M059J (cell line): Measurements from ENCODE around the gene ZBTB7A. TPM values are rescaled to one million over a fixed set of nuclear protein-coding genes. Genes with fewer than 3 reads are reported as not detected.
"Not testable (repeated sequence)": the region's sequence is repeated elsewhere in the genome, so short reads cannot be mapped to it uniquely, and the experiment has no call there.

Experiments used
- DNase-seq: peaks from one replicate; pipeline ENCODE4 v3.0.0-alpha.2; 2012; ENCODE audit warnings: low read depth
- total RNA-seq: library from RNA; depleted of rRNA; stranded (reverse); fragments of >200 nt; shearing (Covaris generic); gene quantifications from 2 replicates; pipeline ENCODE4 v1.2.3, GENCODE V29; 2014

Gene ZBTB7A
- total RNA-seq, 1 experiment from 2014 or later, result 17.7 TPM

DNA sequence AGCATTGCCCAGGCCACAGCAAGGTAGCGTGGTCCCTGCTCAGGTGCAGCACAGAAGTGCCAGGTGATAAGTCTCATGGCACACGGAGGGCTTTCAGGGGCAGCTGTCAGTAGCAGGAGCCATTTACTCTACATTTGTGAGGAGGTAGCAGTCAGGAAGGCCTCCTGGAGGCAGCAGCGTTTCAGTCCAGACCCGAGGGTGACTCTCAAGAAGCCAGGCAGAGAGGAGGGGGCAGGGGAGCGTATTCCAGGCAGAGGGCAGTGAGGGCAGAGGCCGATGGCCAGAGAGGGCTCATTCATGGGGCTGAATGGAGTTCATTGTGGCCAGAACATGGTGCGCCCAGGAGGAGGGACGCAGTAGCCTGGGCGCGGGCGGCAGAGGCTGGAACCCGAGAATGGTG, 50.2 kb downstream of the ZBTB7A start:
- no peak for DNase-seq

DNA sequence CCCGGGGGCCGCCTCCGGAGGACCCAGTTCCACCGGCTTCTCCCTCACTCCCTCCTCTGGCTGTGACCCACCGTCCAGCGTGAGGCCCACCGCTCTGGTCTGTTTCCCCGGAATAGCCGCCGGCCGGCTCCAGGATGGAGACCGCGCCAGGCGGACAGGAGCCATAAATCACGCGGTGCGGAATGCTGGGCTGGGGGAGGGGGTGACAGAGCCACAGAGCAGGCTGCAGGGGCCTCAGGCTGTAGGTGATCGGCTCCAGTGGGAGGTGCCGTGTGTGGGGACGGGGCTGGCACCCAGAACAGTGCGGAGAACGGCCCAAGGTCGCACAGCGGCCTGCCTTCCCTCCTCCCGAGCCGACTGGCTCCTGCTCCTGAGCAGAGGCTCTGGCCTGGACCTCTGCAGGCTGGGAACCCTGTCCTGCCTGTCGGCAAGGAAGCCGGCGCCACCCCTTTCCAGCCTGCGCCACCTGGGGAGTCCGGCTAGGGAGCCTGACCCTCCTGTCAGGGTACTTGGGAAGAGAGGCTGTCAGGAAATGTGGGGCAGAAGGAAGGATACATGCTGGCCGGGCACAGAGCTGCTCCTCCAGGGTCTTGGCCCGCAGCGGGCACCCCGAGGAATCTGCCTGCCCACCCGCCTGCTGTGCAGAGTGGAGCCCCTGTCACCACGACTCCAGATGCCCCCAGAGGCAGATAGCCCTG, 50.8 kb downstream of the ZBTB7A start:
- no peak for DNase-seq

DNA sequence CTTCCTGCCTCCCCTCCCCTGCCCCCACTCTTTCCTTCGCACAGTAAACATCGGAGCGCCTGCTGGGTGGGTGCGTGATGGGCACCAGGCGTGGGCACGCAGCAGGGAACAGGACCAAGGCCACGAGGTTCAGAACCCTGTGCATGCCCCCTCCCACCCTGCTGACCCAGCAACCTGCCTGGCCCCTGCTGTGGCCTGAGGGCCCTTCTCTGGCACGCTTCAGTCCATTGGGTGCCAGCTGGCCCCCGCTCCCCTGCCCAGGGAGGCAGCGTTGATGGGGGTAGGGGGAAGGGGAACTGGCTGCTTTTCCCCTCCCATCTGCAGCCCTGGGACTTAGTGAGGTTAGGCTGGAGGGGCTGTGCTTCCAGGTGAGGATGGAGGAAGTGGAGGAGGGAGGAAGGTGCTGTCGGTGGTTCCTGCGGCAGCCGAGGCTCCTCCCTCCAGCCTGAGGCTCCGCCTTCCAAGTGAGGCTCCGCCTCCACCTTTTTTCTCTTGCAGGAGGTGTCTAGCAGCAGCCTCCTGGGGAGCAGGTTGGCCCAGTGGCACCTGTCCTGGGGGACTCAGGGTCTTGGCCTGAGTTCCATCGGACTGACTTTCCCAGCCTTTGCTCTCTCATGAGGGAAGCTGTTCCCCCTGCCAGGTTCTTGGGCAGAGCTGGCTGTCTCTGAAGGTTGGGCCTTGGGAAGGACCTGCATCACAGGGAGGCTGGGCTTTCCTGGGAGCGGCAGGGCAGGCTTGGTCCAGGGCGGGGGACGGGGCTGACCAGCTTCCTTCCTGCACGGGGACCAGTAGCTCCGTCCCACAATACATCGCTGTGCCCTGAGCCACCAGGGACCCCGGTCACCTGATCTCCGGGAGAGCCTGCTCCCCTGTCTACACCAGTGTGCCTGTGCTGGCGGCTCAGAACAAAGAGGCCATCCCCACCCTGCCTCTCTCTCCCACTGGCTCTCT, 51.9 kb downstream of the ZBTB7A start:
- DNase-seq, result no peak

DNA sequence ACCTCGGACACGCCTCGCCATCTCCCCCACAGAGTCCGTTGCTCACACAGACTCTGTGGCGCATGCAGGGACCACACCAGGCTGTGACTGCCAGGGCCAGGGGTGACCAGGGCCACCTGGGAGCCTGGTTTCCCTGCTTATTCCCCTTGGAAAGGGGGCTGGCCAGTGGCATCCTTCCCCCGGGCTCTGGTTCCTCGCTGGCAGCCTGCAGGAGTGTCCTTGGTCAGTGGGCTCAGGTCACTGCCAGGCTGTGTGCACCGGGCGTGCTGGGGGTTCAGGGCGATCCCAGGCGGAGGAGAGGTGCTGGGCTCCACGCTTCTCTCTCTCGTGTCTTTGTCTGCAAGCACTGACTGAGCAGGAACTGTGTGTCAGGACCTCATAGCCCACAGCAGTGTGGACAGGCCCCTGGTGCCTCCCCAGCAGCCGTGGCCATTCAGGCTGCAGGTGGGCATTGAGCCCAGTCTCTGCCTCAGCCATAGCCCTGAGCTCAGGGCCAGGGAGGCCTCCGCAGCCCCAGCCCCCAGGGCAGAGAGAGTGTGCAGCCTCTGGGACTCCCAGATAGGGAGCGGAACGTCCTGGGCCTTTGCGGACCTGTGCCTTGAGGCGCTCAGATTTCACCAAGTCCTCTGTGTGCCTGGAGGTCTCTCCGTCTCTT, 52.7 kb downstream of the ZBTB7A start:
- DNase-seq, result no peak

DNA sequence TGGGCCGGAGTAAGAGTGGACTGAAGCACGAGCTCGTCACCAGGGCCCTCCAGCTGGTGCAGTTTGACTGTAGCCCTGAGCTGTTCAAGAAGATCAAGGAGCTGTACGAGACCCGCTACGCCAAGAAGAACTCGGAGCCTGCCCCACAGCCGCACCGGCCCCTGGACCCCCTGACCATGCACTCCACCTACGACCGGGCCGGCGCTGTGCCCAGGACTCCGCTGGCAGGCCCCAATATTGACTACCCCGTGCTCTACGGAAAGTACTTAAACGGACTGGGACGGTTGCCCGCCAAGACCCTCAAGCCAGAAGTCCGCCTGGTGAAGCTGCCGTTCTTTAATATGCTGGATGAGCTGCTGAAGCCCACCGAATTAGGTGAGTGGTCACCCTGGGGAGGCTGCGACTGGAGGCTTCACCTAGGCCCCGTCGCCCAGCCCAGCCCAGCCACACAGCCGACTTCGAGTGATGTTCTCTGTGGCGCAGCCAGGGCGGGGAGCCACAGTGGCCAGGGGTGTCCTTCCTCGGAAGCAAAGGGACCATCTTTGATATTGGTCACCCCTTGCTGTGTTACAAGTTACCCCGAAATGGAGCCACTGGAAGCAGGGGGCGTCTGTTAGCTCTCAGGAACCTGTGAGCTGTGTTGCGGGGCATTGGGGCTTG, 53.6 kb downstream of the ZBTB7A start:
- DNase-seq, result no peak

DNA sequence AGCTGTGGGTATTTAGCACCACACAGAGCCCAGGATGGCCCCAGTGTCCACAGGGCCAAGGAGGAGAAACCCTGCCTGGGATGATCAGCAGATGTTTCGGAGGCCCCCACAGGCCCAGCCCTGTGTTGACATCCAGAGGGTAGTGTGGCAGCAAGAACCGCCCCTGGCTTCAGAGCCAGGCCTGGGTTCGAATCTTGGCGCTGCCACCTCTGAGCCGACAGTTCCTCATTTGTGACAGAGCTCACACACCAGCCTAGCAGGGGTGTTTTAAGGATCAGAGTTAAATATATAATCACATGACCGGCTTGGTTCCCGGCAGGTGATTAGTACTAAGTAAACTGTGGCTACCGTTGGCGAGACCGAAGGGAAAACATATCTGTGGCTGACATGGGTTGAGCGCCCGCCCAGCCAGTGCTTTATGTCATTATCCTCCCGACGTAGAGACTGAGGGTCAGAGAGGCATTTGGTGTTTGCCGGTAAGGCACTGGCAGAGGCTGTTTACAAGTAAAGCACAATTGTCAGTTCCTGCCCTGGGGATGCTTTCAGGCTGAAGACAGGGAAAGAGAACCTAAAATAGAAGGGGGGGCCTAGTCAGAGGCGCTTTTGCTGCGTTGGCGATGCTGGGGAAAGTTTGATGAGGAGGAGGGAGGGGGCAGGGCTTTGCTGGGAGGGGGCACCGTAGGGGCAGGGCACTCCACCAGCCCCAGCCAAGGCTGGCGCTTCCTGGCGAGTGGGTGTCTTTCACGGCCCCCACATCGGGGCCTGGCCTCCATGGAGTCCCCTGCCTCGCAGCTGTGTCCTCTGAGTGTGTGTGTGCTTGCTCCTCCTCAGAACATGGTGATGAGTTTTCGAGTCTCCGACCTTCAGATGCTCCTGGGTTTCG, 54.4 kb downstream of the ZBTB7A start:
- no peak for DNase-seq

DNA sequence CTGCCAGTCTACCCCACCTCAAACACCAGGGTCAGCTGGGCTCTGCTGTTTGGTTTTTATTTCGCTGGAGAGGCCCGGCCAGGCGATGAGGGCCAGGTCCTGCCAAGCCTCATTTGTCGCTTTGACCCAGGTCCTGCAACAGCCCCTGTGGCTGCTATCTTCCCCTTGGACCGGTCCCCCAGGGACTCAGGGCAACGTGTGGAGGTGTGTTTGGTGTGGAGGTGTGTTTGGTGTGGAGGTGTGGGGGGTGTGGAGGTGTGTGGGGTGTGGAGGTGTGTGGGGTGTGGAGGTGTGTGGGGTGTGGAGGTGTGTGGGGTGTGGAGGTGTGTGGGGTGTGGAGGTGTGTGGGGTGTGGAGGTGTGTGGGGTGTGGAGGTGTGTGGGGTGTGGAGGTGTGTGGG, 55.3 kb downstream of the ZBTB7A start:
- not testable (repeated sequence) for DNase-seq

DNA sequence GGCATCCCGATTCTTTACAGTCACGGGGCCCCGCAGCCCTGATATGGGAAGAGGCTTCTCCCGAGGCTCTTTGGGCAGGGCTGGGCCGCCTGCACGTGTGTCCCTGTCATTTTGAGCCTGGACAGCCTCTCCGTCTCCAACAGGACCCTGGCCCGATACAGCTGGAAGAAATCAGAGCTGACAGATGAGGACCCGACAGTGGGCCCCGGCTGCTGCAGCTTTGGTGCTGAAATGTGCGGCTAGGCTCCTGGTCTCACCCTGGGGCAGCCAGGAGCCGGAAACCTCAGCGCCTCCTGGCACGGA, 55.9 kb downstream of the ZBTB7A start:
- DNase-seq, result no peak

DNA sequence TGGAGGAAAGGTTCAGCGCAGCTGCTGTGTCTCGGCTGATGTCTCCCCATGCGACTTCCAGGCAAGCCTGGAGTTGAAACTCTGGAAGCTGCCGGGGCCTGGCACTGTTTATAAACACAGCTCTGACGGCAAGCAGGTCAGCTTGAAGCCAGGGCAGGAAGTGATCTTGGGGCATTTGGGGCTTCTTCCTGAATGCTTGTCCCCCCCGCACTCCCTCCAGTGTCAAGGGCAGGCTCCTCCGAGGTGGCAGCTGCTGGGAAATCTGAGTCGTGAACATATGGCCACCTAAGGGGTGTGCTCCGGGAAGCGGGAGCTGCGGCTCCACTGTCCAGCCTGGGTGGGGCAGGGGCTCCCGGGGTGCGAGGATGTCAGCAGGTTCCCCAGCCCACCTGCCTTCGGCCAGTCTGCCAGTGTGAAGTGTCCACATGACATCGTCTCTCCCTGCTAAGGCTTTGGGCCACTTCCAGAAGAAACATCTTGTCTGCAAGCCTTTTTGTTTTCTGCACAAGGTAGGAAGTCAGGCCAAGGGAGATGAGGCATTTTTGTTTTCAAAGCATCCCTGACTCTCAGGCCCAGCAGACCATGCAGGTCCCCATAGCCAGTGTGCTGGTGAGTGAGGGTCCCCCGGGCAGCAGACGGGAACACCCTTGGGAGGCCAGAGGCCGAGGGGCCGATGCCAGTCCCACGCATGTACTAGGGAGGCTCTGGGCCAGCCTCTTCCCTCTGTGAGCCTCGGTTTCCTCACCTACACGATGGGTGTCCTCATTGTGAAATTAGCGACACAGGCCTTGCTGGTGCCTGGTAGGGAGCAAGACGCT, 56.5 kb downstream of the ZBTB7A start:
- DNase-seq, result no peak

DNA sequence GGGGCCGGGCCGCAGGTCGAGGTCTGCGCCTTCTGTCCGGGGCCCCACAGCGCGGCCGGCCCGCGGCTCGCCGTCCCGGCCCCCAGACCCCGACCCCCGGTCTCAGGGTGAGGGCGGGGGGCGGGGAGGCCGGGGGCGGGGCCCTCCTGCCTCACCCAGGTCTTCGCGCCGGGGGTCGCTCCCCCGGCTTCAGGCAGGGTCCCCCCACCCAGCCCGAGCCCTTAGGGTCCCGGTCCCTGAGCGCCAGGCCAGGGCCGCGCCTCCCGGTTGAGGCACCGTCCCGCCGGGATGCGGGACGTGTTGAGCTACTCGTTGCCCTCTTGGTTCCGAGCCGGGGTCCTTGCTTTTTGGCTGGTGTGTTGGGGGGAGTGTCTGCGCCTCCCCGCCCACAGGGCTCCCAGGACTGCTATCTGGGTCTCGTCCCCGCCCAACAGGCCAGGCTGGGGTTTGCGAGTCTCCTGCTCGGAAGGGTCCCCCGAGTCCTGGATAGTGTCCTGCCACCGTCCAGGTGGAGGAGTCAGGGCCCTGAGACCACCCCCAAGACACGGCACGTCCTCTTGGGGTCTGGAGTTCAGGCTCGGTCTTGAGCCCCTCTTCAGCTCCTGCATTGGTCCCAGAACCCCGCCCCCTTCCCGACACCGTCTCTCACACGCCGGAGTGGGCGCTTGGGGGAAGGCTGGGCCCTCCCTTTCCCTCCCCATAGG, 58.7 kb downstream of the ZBTB7A start:
- peak; percentile 17 for DNase-seq

DNA sequence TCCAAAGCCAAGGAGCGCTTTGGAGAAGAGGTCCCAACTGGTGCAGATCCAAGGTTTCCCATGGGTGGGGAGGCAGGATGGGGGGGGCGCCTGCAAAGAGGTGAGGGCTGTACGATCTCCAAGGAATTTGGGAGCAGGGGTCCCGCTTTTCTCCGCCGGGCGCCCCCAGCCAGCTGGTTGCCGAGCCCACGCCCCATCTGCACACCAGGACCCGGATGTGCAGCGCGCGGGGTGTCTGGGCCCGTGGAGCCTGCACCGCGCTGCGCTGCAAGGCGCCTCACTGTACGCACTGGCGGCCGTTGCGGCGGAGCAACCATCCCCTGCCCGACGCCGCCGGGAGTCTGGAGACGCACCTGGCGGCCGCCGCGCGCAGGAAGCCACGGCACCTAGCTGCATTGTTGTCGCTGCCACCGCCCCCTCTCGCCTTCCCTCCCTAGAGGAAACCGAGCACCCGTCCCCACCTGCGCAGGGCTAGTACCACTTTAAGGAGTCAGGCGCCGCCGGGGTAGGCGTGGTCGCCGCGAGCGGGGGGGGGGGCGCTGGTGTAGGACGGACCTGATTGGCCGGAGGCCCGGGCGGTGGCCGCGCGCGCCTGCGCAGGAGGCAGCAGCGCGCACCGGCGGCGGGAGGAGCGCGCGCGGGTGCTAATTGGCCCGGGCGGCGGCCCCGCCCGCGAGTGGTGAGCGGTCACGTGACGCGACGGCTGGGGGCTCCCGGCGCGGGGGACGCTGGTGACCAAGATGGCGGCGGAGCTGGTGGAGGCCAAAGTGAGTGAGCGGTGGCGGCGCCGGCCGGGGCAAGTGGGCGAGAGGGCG, 59.5 kb downstream of the ZBTB7A start, which contains the start of gene PIAS4:
Gene PIAS4 (plus strand): TSS at position 716 of the 815 bp plus-strand sequence. CDS start 25 bp downstream, at position 741.
- DNase-seq, result peak; percentile 92

DNA sequence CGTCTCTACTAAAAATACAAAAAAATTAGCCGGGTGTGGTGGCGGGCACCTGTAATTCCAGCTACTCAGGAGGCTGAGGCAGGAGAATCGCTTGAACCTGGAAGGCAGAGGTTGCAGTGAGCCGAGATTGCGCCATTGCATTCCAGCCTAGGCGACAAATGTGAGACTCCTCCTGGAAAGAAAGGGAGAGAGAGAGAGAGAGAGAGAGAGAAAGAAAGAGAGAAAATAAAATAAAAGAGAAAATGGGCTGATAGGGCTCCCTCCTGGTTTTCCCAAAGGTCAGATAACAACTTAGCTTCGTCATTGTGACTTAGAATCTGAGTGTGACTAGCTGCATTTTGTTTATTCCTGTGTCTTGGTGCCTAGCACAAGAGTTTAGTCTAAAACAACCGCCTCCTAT, 61.3 kb downstream of the ZBTB7A start:
- not testable (repeated sequence) for DNase-seq

DNA sequence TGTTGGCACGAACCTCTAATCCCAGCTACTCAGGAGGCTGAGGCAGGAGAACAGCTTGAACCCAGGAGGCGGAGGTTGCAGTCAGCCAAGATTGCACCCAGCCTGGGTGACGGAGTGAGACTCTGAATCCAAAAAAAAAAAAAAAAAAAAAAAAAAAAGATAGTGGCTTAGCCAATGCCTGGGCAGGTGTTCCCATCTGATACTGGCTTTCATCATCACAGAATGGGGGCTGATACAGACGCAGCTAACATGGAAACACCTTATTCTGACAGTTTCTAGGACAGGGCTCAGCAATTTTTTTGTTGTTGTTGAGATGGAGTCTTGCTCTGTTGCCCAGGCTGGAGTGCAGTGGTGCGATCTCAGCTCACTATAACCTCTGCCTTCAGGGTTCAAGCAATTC, 65.9 kb downstream of the ZBTB7A start:
- not testable (repeated sequence) for DNase-seq

DNA sequence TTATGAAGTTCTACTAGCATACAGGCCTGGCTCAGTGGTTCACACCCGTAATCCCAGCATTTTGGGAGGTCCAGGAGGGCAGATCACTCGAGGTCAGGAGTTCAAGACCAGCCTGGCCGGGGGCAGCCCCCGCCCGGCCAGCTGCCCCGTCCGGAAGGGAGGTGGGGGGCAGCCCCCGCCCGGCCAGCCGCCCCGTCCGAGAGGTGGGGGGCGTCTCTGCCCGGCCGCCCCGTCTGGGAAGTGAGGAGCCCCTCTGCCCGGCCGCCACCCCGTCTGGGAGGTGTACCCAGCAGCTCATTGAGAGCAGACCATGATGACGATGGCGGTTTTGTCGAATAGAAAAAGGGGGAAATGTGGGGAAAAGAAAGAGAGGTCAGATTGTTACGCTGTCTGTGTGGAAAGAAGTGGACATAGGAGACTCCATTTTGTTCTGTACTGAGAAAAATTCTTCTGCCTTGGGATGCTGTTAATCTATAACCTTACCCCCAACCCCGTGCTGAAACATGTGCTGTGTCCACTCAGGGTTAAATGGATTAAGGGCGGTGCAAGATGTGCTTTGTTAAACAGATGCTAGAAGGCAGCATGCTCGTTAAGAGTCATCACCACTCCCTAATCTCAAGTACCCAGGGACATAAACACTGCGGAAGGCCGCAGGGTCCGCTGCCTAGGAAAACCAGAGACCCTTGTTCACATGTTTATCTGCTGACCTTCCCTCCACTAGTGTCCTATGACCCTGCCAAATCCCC, 67.9 kb downstream of the ZBTB7A start:
- DNase-seq, result not testable (repeated sequence)

DNA sequence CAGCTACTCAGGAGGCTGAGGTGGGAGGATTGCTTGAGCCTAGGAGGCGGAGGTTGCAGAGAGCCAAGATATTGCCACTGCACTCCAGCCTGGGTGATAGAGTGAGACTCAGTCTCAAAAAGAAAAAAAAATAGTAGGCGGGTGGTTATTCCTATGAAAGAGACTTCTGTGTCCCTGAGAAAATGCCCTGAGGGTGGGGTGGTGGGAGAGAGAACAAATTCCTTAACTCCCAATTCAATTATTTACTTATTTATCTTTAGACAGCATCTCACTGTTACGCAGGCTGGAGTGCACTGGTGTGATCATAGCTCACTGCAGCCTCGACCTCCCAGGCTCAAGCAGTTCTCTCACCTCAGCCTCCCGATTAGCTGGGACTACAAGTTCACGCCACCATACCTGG, 71.1 kb downstream of the ZBTB7A start:
- DNase-seq, result peak; percentile 16
